ENCODE results near the gene NCOA1. TPM values are rescaled to one million over a fixed set of nuclear protein-coding genes. Genes with fewer than 3 reads are reported as not detected.
"Not testable (repeated sequence)": the region's sequence is repeated elsewhere in the genome, so short reads cannot be mapped to it uniquely, and the experiment has no call there.

Gene NCOA1
- total and polyA plus RNA-seq, 12 donors = 8.6 to 36.7 (median 32.0) TPM

DNA sequence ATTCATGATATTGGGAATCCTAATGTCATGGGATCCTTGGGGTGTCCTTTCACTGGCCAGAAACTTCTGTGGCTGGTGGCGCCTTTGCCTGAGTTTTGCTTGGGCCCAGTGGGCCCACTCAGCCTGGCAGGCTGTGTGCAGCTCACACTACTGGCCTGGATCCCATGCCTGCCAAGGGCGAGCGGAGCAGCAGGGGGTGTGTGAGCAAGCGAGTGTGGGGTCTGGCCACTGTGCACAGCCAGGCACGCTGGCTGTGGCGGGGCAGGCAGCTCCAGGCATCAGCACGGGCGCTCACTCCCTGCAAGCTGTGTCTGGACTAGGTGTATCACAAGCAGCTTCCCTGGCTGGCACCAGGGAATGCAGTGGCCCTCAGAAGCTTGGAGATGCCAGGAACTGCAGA lies 74.5 kb downstream of the NCOA1 start:
- intact Hi-C loops (cut with DNase I) = no loop called here

DNA sequence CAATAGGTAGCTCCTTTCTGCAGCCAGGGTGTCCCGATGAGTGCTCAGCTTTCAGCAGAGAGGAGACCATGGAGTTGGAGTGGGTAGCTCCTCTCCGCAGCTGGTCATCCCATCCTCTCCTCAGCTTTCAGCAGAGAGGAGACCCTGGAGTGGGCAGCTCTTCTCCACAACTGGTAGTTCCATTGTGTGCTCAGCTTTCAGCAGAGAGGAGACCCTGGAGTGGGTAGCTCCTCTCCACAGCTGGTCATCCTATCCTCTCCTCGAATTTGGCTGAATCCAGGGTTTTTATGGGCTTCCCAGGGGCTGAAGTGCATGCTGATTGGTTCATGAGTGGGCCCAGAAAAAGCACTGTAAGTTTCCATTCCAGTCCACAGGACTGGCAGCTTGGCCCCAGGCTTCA lies 75.2 kb downstream of the NCOA1 start:
- TF ChIP-seq, protein P1, sequence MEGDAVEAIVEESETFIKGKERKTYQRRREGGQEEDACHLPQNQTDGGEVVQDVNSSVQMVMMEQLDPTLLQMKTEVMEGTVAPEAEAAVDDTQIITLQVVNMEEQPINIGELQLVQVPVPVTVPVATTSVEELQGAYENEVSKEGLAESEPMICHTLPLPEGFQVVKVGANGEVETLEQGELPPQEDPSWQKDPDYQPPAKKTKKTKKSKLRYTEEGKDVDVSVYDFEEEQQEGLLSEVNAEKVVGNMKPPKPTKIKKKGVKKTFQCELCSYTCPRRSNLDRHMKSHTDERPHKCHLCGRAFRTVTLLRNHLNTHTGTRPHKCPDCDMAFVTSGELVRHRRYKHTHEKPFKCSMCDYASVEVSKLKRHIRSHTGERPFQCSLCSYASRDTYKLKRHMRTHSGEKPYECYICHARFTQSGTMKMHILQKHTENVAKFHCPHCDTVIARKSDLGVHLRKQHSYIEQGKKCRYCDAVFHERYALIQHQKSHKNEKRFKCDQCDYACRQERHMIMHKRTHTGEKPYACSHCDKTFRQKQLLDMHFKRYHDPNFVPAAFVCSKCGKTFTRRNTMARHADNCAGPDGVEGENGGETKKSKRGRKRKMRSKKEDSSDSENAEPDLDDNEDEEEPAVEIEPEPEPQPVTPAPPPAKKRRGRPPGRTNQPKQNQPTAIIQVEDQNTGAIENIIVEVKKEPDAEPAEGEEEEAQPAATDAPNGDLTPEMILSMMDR (IDR thresholded peaks at IDR 0.05) = no peak
- Histone ChIP-seq H3K27ac (no peak overlapping the region), H3K36me3 (peaks cover 0 to 32% (median 12%) of the 10 kb centered on the region in 9 donors), H3K4me1 (peaks cover 0 to 27% (median 12%) of the 10 kb centered on the region in 9 donors), H3K9me3 (peaks cover 0 to 11% (median 0%) of the 10 kb centered on the region in 11 donors), H3K4me3 (no peak overlapping the region), H3K27me3 (no peaks in the 10 kb centered on the region)
- ATAC-seq (no peak), DNase-seq (no peak)
- 97 to 100% methylated on average over 3 of the region's 3 CpGs for WGBS, 2 donors
- intact Hi-C loops (cut with DNase I) = no loop called here

More for the DNA sequence above, 74.5 kb downstream of the NCOA1 start:
- no peaks in the 10 kb centered on the region for H3K27me3 ChIP-seq
- H3K36me3 ChIP-seq = peaks cover 0 to 32% (median 12%) of the 10 kb centered on the region in 9 donors
- H3K4me1 ChIP-seq = peaks cover under 1 to 33% (median 19%) of the 10 kb centered on the region in 9 donors
- no peak overlapping the region for H3K4me3 ChIP-seq
- 99 to 100% methylated on average over 8 of the region's 8 CpGs for WGBS, 2 donors
- no peak for ATAC-seq
- H3K27ac ChIP-seq = no peak overlapping the region
- TF ChIP-seq, protein P1 (IDR thresholded peaks at IDR 0.05) = no peak
- DNase-seq = no peak
- peaks cover 0 to 11% (median 0%) of the 10 kb centered on the region in 11 donors for H3K9me3 ChIP-seq

DNA sequence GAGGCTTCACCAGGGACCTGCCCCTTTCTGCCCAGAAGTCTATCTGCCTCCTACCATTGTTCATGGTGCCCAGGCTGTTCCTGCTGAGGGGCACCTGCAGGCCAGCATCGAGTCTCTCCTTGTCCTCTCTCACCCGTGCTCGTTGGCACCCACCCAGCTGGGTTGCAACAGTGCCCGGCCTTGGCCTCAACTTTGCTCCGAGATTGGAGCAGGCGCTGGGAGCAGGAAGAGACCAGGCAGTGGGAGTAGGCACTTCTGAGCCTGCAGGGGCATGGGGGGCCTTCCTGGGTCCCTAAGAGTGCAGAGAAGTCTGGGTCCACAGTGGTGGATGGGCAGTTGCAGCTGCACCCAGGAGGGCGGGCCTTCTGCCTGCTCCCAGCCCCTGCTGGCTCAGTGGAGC lies 75.6 kb downstream of the NCOA1 start:
- ATAC-seq = no peak
- Histone ChIP-seq H3K27me3 (no peaks in the 10 kb centered on the region), H3K9me3 (peaks cover 0 to 11% (median 0%) of the 10 kb centered on the region in 11 donors), H3K36me3 (peaks cover 0 to 32% (median 12%) of the 10 kb centered on the region in 9 donors), H3K4me3 (no peak overlapping the region), H3K27ac (no peak overlapping the region), H3K4me1 (peaks cover 0 to 25% (median 12%) of the 10 kb centered on the region in 9 donors)
- WGBS, 2 donors = 98 to 99% methylated on average over 7 of the region's 7 CpGs
- DNase-seq = no peak
- TF ChIP-seq, protein P1 (IDR thresholded peaks at IDR 0.05) = no peak
- intact Hi-C loops (cut with DNase I) = no loop called here

DNA sequence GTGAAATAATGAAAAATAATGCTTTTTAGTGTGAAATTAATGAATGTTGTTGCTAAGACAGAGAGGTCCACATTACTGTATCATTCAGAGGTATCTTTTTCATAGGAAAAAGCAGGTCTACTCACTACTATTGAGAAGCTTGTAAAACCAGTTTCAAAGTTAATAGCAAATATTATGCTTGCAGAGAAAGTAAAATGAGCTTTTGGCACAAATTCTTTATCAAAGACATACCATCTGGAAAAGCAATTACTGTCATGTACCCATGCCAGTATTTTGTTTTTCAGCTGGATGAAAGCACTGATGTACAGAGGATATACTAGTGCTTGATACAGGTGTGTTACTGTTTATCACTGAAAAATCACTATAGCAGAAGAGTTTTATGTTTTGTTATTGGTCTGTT lies 77.5 kb downstream of the NCOA1 start:
- peaks cover 0 to 17% (median 12%) of the 10 kb centered on the region in 9 donors for H3K4me1 ChIP-seq
- ATAC-seq (no peak), DNase-seq (no peak)
- H3K27ac ChIP-seq = no peak overlapping the region
- intact Hi-C loops (cut with DNase I) = no loop called here
- H3K9me3 ChIP-seq = peaks cover 0 to 11% (median 0%) of the 10 kb centered on the region in 11 donors
- H3K36me3 ChIP-seq = peaks cover 0 to 40% (median 12%) of the 10 kb centered on the region in 9 donors
- no peaks in the 10 kb centered on the region for H3K27me3 ChIP-seq
- TF ChIP-seq, protein P1 (IDR thresholded peaks at IDR 0.05) = no peak
- no peak overlapping the region for H3K4me3 ChIP-seq

DNA sequence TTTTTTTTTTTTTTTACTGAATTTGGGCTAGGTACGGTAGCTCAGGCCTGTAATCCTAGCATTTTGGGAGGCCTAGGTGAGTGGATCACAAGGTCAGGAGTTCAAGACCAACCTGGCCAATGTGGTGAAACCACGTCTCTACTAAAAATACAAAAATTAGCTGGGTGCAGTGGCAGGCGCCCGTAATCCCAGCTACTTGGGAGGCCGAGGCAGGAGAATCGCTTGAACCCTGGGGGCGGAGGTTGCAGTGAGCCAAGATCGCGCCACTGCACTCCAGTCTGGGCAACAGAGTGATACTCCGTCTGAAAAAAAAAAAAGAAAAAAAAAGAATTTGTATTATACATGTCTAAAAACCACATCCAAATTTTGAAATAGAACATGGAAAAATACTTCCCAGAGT lies 78.5 kb downstream of the NCOA1 start:
- Histone ChIP-seq H3K36me3 (peaks cover 0 to 34% (median 12%) of the 10 kb centered on the region in 9 donors), H3K4me1 (peaks cover 0 to 17% (median 12%) of the 10 kb centered on the region in 9 donors), H3K9me3 (peaks cover 0 to 11% (median 0%) of the 10 kb centered on the region in 11 donors)
- DNase-seq; H3K27ac ChIP-seq; H3K27me3 ChIP-seq; intact Hi-C loops (cut with DNase I); ATAC-seq; H3K4me3 ChIP-seq: not testable (repeated sequence)
- WGBS, 2 donors = 96 to 97% methylated on average over 10 of the region's 10 CpGs
